Stimulated activated CD4-positive, alpha-beta T cell treated with anti-CD3 and anti-CD28 coated beads, Interleukin-1b, Interleukin-23, amount 100 ng/mL, for 1 hour (primary cell): ENCODE data around the gene CDK15.

ENCODE experiments used
- DNase-seq, 2 donors: peaks; one replicate each; pipeline ENCODE4 v3.0.0-alpha.2; 2020; ENCODE audit warnings: low read depth in 2 of 2

The CDK15 gene

DNA sequence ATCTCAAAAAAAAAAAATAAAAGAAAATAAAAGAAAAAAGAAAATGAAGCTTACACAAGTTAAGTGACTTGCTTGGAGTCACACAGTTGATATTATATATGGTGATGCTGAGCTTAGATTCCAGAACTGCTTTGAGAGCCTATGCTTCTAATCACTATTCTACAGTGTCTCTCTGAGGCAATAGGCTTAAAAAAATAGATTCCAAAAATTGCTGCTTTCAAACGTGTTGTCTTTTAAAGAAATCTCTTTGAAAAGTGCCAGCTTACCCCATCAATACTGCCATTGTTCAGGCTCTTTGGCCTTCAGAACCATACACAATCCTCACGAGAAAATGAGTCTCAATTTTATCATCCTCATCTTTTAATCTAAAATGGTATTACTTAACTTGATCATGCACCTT is 102.6 kb downstream of the CDK15 start:
- no peak for DNase-seq

DNA sequence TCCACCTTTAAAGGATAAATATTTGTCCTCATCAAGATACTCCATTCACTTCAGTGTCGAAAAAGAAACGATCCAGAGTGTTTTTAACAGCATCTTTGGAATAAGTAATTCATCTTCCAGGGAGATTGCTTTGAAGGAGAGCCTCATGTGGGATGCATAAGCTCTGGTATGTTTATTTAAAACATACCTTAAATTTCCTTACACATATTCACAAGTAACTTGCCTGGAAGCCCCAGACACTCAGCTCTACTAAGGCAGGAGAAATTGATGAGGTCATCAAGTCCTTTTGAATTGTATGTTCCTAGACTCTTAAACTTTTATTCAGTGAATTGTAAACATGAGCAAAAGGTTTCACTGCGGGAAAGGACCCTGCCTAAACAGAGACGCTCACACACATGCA is 103.0 kb downstream of the CDK15 start:
- no peak for DNase-seq

DNA sequence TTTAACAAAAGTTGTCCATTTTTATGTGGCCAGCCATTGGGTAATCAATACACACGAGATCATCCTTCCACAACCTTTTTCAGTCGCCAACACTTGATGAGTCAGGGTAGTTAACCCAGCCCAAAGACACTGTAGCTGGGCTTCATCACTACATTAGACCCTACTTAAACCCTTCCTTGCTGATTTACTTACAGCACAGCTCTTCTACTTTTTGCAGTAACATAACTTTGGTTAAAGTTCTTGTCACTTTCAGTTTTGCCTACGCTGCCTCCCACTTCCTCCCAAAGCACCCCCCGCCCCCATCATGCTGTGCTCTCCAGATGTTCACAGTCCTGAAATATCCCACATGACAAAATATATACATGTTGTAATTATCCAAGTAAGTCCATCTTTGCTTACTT is 103.6 kb downstream of the CDK15 start:
- DNase-seq, result no peak

DNA sequence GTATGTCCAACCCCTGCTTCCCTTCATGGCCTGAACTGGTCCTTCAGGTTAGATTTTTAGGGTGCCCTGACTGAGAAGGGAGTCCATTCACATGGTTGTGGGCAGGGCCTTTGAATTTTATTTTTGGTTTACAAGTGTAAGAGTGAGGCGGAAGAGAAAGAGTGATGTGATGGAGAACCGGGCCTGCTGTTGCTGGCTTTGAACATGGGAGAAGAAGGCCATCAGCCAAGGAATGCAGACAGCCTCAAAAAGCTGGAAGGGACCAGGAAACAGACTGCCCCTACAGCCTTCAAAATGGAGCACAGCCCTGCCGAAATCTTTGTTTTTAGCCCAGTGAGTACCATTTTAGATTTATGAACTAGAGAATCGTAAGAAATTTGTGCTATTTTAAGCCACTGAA is 105.0 kb downstream of the CDK15 start:
- no peak for DNase-seq

DNA sequence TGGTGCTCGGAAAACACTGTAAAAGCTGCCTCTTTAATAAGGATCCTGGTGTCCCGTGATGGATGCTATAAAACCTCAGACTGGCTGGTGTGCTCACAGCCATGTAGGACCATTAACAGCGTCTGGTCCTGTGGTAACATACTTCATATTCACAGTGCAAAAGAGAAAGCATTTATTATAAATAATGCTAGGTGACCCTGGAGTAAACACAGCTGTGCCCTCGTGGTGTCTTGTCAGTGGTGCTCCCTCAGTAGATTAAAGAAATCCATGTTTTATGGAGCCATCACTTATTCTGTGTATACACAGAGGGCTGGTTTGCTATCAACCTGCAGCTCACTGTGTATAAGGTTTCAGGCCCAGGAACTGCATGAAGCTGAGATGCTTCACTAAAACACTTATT is 106.9 kb downstream of the CDK15 start:
- DNase-seq, result no peak

DNA sequence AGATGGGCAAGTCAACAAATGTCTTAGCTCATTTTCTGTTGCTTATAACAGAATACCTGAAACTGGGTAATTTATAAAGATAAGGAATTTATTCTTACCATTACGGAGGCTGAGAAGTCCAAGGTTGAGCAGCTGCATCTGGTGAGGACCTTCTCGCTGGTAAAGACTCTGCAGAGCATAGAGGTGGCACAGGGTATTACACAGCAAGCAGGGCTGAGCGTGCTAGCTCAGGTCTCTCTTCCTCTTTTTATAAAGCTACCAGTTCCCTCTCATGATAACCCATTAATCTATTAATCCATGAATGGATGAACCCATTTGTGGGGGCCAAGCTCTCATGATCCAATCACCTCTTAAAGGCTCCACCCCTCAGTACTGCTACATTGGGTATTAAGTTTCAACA is 109.1 kb downstream of the CDK15 start:
- DNase-seq, result no peak

DNA sequence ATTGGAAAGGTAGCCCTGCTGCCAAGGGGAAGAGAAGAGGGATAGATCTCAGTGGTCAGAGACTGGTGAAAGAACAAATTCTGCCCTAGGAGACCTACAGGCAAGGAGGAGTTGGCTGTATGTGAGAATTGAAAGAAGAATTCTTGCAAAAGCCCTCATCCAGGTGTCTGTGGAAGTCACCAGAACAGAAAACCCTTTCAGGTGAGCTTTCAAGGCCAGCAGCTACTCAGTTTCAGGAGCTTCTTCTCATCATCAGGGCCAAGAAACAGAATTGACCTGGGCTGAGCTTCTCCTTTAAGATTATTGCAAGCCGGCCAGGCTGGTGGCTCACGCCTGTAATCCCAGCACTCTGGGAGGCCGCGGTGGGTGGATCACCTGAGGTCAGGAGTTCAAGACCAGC is 110.2 kb downstream of the CDK15 start:
- no peak for DNase-seq

DNA sequence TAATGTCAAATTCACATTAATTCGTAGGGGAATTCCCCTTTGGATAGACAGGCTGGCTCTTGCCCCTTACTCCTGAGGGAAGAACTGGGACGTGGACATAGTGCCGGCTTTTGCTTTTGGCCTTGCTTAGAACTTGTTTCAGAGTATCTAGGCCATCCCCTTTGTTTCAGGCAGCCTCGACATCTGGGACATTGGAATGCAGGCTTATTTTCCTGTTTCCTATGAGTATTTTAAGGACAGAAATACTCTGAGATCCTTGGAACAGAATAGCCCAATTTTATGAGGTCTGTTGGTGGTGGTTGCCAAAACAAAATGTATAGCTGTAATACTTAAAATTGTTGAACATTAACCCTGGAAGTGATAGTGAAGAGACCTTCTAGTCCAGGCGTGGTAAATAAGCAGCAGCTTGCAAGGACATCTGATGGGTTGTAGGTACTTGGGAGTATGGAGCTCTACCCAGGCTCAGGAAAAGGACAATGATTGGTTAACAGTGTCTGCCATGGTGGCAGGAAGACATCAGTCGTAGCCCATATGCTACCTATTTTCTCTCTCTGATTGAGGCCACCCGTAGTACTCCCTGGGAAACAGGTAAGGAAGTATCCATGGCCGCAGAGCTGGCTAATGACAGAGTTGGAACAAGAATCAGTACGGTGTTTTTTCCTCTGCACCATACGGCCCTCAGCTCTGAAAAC is 112.4 kb downstream of the CDK15 start:
- no peak for DNase-seq

DNA sequence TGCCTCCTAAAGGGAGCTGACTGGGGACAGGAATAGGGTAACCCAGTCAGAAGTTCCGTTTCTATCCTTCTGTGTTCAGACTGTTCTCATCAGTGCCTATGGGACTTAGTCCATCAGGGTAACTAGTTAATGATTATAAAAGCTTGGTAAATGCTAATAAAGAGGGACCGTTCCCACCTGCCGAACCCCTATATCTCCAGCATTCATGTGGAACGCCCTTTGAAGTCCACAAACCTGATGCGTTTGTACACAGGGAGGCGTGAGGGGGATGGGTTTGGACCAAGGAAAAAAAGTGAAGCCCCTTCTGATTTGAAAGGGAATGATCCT is 112.9 kb downstream of the CDK15 start:
- no peak for DNase-seq

DNA sequence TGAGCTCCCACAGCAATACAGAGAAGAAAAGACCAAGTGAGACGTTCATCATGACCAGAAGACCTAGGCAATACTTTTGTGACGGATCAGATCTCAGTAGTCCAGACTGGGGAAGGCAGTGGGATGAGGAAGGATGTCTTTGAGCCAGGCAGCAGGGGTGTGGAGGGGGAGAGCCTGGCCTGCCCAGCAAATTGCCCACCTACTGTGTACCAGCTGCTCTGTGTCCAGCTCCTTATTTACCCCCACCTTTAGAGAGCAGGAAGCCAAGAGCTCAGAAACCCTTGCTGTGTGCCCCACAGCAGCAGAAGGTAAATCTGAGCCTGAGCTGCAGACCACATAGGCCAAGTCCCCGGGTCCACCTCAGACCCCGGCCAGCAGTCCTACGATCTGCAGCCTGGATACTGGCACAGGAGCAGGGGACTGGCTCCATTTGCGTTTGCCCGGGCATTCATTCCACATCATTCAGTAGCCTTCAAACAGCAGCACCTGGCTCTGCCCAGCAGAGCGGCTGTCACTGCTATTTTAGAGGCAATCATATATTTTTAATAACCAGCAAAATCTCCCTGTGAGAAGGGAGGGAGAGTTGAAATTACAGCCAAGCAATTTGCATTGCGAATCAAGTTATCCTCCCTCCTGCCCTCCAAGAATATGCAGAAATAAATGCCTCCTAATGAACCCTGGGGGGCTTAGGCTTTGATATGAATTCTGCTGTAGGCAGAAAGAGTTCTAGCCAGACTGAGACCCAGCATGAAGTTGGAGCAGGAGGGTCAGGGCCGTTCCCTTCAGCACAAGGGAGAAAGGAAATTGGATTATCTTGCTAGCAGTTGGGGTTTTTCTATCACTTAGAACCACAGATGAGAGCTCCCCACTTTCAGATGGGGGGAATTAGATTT is 117.3 kb downstream of the CDK15 start:
- DNase-seq, result no peak

DNA sequence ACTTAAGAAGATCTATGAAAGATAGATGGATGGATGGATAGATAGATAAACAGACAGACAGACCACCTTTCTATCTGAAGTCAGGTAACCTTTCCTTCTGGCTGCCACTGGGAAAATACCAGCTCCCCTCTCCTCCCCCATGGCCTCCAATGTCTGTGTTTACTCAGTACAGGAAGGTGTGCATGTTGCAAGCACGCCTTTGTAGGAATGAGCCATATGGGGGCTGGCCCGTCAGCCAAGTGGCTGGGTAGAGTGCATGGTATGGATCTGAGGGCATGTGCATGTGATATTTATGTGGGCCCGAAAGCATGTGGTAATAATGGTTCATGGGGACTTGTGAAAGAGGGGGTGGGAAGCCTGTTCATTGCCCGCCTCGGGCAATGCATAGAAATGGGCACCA is 118.1 kb downstream of the CDK15 start:
- no peak for DNase-seq

DNA sequence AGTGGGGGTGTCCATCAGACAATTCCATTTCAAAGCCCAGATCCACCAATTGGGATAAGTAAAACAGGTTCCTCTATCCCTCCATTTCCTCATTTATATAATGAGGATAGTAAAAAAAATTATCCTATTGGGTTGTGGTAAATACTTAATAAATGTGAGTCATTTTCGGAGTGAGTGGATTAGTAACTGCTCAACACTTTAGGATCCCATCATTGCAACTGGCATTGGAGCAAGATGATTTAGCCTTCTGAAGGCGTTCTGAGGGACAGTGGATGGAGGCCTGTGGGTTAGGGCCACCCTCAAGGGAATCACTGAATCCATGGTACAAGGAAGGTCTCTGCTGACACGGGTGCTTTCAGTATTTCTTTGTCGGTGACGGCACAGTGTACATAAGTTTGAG is 118.7 kb downstream of the CDK15 start:
- DNase-seq, result no peak

DNA sequence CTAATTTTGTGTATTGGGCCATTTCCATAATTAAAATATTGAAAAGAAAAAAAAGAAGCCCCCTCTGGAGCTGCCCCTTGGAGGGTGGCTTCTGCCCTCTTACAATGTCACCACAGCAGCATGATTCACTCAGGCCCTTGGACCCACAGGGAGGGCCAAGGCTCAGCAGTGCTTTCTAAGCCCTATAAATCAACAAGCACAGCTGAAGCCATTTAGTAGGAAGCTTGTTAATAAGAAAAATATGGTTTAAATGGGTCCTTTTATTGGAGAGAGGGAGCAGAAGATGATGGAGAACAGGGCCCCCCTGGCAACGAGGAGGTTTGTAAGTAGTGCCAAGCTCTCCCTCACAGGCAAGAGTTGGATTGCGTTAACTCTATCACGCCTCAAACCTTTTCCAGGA is 119.7 kb downstream of the CDK15 start:
- DNase-seq, result no peak

DNA sequence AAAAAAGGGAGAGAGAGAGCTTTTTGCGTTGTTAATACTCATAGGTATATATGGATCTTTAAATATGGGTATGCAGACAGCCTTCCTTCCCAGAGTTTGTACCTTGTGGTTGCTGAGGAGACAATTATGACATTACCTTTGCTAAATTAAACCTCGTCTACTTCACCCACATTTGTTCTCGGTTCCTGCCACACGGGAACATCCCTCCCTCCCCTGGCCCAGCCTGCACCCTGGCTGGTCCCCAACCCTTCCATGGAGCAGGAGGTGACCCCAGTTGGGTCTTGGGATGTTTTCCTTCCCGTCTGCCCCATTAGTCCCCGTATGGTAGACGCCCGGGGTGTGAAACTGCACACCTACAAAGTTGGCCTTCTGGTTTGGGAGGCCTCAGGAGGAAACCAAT is 122.0 kb downstream of the CDK15 start:
- DNase-seq, result no peak

DNA sequence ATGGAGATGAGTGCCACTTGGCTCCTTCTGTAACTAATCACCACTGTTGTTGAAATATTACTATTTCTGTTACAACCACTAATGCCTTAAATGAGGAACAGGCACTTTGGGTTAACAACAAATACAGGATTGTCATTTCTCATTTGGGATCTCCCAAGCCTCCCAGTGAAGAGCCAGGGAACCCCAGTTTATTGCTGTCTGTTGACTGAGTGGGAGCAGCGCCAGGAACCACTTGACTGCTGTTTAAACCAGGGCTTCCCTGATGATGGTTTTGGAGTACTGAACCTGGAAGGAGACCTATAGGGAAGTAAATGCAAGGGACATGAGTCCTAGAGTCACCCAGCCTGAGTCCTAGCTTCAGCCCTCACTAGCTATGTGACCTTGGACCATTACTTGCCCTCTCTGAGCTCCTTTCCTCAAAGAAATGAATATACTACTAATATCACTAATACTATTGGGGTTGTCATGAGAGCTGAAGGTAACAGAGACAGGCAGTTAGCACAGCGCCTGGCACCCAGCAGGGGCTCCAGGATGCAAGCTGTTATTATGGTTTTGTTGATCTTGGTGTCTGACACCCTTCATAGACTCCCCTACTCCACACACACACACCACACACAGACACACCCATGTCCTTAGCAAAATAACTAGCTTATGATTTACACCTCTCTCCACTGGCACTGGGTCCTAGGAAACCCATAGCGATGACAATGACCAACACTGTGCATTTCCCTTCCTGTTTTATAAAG is 123.1 kb downstream of the CDK15 start:
- DNase-seq, result no peak

DNA sequence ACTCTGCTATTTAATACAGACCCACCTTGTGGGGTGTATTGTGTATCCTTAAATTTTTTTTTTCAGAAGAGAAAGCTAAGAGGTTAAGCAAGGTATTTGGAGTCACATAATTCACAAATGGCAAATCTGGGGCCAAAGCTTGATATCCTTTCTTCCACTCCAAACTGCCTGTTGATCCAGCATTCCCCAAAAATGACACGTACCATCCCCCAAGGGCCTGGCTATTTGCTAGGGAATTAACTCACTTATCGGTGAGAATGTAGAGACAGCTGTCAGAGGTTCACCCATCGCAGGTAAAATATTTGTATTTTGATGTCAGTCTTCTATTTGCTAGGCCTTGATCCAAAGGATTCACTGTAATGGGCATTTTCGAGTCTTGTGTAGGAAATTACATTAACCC is 123.7 kb downstream of the CDK15 start:
- no peak for DNase-seq

DNA sequence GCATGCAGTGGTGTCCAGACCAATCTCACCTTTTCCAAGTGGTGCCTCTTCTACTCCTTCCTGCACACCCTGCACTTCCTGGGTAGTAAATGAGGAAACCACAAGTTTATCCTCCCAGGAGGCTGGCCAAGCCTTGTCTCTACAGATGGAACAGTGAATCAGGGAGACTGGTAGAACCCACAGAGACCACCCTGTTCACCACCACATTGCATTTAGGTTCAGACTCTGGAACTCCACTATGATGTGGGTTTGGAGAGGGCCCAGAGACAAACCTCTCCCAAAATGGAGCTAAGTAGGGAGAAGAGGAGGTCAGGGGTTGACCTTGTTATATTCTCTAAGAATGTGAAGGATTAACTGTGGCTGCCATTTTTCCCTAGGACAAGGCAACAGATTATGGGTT is 124.5 kb downstream of the CDK15 start:
- no peak for DNase-seq

DNA sequence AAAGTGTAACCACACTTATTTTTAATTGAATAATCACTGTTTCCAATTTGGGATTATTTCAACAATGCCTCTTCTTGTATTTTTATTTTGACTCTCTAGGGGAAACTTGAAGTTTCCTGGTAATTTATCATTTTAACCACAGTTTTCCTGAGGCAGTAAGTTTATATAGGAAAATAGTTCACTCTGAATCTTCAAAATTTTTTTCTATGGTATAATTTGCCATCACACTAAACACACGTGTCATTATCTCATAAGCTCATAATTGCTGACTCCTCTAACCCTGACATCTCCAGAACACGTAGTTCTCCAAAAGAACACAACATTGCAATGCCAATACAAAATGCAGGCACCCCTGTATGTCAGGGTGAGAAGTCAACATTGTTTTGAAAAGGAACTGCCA is 125.1 kb downstream of the CDK15 start:
- no peak for DNase-seq

DNA sequence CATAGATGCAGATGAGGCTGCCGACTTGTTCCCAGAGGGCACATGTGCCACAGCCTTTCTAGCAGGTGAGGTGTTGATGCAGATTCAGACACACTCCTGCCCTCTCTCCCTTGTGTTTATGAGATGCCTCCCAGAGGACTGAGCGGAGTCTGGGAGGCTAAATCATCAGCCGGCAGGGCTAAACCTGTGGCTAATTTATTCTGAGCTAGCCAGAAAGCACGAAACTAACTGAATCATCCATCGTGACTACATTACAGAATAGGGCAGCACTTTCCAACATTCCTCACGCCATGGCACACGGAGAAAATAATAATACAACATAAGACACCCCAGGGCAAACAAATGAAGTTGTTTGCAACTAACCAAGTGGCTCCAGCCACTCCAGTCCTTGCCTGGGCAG is 125.6 kb downstream of the CDK15 start:
- DNase-seq, result no peak

DNA sequence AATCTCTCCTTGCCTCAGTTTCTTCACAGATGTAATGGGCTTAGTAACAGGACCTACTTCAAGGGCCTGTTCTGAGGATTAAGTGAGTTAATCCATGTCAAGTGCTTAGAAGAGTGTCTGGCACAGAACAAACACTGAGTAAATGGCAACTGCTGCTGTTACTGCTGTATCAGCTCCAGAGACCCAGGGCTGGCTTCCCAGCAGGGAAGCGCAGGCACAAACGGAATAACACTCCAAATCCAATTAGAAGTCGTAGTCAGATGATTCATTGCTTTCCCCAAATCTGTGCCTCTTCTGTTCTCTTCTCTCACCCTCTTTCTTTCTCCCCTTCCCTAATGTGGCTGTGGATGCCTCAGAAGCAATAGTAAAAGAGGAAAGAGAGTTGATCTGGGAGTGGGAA is 126.2 kb downstream of the CDK15 start:
- no peak for DNase-seq

DNA sequence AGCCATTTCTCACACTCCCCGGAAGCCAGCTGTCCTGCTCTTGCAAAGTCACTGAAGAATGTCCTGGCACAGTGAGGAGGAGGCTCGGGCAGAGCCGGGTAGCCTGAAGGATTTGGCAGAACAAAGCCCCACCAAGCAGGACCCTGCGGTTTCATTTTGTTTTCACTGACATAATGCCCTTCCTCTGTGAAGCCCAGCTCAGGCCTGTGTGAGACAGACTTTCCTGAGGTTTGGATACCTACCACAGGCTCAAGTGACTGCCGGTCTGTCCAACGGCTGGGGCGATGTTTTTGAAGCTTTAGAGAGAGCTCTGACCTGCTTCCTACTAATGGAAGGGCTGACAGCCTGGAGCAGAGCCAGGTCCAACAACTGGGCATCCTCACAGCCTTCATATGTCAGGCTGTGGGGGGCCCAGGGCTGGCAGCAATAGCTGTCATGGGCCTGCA is 127.5 kb downstream of the CDK15 start:
- DNase-seq, result no peak

DNA sequence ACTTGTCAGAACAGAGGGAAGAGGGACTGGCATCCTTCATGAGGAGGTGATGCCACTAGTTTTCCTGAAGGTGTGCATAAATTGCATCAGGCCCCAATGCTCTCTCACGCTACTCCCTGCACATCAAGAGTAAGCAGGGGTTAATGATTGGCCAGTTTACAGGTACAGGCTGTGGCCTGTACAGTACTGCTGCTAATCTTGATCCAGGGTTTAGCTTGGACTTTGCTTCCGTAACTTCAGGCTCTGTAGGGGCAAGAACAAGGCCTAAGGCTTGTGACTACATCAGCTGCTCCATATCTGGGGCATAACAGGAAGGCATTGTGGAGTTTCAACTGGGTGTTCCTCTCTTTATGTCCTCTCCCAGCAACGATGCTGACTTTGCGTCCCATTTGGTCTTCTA is 130.5 kb downstream of the CDK15 start:
- DNase-seq, result no peak

DNA sequence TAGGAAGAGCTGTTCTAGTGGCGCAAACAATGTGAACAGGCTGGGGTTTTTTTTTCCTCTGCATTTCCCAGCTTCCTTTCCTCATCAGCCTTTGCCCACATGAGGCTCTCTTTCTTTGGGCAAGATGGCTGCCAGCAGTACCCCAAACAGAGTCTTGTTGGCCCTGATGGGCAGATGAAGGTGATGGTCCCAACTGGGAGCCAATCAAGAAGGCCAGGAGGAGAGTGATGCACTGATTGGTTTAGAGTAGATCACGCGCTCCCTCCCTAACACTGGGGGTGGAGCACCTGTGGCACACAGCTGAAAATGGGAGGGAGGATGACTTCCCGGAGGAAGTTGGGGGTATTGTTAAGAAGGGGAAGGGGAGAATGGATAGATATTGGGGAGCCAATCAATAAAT is 131.0 kb downstream of the CDK15 start:
- no peak for DNase-seq
